Measurements from ENCODE around the gene MED9. TPM values are rescaled to one million over a fixed set of nuclear protein-coding genes. Genes with fewer than 3 reads are reported as not detected.
"Not testable (repeated sequence)": the region's sequence is repeated elsewhere in the genome, so short reads cannot be mapped to it uniquely, and the experiment has no call there.

MED9 gene
- total RNA-seq, 6 donors from 2014 or later, result 8.5 to 31.4 (median 13.9) TPM

GRCh38 chr17:17448723-17449122 lies 28.1 kb upstream of the MED9 start:
- no peaks in the 10 kb centered on the region for H3K36me3 ChIP-seq
- WGBS, 2 donors, result 93% methylated on average over 4 of the region's 4 CpGs; no CpG with 5 or more reads in 1 of the 2 donors
- no peak for TF ChIP-seq POLR2A (IDR thresholded peaks at IDR 0.05)
- no peak for TF ChIP-seq EP300 (IDR thresholded peaks at IDR 0.05)
- no peak for TF ChIP-seq POLR2AphosphoS5 (IDR thresholded peaks at IDR 0.05)
- no peak for TF ChIP-seq CTCF (IDR thresholded peaks at IDR 0.05)
- DNase-seq (no peak), ATAC-seq (ENCODE audit: low FRiP score in 2 of 2) (no peak)
- no peaks in the 10 kb centered on the region for H3K27me3 ChIP-seq
- H3K4me3 ChIP-seq, result no peak overlapping the region
- peaks cover 5 to 21% (median 11%) of the 10 kb centered on the region in 4 donors for H3K4me1 ChIP-seq
- no peak overlapping the region for H3K27ac ChIP-seq
- H3K9me3 ChIP-seq, result no peaks in the 10 kb centered on the region

- DNase-seq (no peak), ATAC-seq (ENCODE audit: low FRiP score in 2 of 2) (no peak)
- peaks cover 0 to under 1% (median 0%) of the 10 kb centered on the region in 4 donors for H3K4me1 ChIP-seq
- WGBS, 2 donors, result 78 to 80% methylated on average over 9 of the region's 9 CpGs
- no peak overlapping the region for H3K4me3 ChIP-seq
- no peaks in the 10 kb centered on the region for H3K9me3 ChIP-seq
- TF ChIP-seq EP300 (IDR thresholded peaks at IDR 0.05), result no peak
- TF ChIP-seq CTCF (IDR thresholded peaks at IDR 0.05), result no peak
- TF ChIP-seq POLR2AphosphoS5 (IDR thresholded peaks at IDR 0.05), result no peak
- TF ChIP-seq POLR2A (IDR thresholded peaks at IDR 0.05), result no peak
- no peaks in the 10 kb centered on the region for H3K36me3 ChIP-seq
- no peak overlapping the region for H3K27ac ChIP-seq
- no peaks in the 10 kb centered on the region for H3K27me3 ChIP-seq
These were observed 23.7 kb upstream of the MED9 start for GRCh38 chr17:17453088-17453487.

DNA sequence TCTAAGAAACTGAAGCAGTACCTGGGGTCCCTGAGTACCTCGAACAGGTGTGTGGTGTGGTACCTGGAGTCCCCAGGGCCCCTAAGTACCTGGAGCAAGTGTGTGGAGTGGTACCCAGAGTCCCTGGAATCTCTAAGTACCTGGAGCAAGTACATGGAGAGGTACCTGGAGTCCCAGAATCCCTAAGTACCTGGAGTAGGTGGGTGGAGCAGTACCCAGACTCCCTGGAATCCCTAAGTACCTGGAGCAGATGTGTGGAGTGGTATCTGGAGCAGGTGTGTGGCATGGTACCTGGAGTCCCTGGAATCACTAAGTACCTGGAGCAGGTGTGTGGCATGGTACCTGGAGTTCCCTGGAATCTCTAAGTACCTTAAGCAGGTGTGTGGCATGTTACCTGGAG lies 22.5 kb upstream of the MED9 start:
- TF ChIP-seq POLR2A (IDR thresholded peaks at IDR 0.05) (no peak), CTCF (IDR thresholded peaks at IDR 0.05) (no peak), EP300 (IDR thresholded peaks at IDR 0.05) (no peak), POLR2AphosphoS5 (IDR thresholded peaks at IDR 0.05) (no peak)
- DNase-seq (peak in 1 of 2 donors; percentile 29), ATAC-seq (ENCODE audit: low FRiP score in 2 of 2) (no peak)
- Histone ChIP-seq H3K4me1 (no peaks in the 10 kb centered on the region), H3K27me3 (no peaks in the 10 kb centered on the region), H3K9me3 (no peaks in the 10 kb centered on the region), H3K27ac (no peak overlapping the region), H3K36me3 (no peaks in the 10 kb centered on the region), H3K4me3 (no peak overlapping the region)
- 53 to 73% methylated on average over 1 of the region's 1 CpG for WGBS, 2 donors

- not testable (repeated sequence) for H3K27me3 ChIP-seq; H3K36me3 ChIP-seq; ATAC-seq (ENCODE audit: low FRiP score in 2 of 2); H3K4me1 ChIP-seq; H3K27ac ChIP-seq; H3K9me3 ChIP-seq; H3K4me3 ChIP-seq
- DNase-seq, result peak in 1 of 2 donors; percentile 48
- WGBS, 2 donors, result 56% methylated on average over 1 of the region's 1 CpG; no CpG with 5 or more reads in 1 of the 2 donors
These were observed 22.1 kb upstream of the MED9 start for GRCh38 chr17:17454700-17455099.

DNA sequence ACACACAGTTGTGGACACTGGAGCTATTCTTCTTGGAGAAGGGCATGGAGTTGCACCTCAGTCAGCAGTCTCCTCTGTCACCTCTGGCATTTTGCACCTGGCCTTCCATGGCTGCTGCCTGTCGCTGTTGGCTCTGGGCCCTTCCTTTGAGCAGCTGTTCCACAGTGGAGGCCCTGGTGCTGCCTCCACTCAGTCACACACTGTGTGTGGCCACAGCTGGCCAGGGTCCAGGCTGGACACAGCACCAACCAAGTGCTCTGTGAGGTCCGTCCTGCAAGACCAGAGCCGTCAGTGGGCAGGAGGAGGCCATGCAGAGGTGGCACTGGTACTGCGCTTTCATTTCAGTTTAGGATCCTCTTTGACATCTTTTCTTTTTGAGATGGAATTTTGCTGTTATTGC lies 21.6 kb upstream of the MED9 start:
- Histone ChIP-seq H3K4me3 (no peak overlapping the region), H3K27ac (no peak overlapping the region), H3K9me3 (no peaks in the 10 kb centered on the region), H3K27me3 (no peaks in the 10 kb centered on the region), H3K36me3 (no peaks in the 10 kb centered on the region), H3K4me1 (no peaks in the 10 kb centered on the region)
- no peak for ATAC-seq (ENCODE audit: low FRiP score in 2 of 2)
- TF ChIP-seq CTCF (IDR thresholded peaks at IDR 0.05) (no peak), POLR2AphosphoS5 (IDR thresholded peaks at IDR 0.05) (no peak), POLR2A (IDR thresholded peaks at IDR 0.05) (no peak), EP300 (IDR thresholded peaks at IDR 0.05) (no peak)
- DNase-seq, result peak in 1 of 2 donors; percentile 18
- WGBS, 2 donors, result 78 to 91% methylated on average over 4 of the region's 4 CpGs

Data from upper lobe of left lung (tissue), 6 donors.